ENCODE results near the gene NMBR.

- TF ChIP-seq CTCF (IDR thresholded peaks at IDR 0.05): no peak
- no peak for TF ChIP-seq POLR2A (IDR thresholded peaks at IDR 0.05)
These were observed 98.3 kb downstream of the NMBR start for GRCh38 chr6:142048593-142048980.
